ENCODE results near the gene SH3D19.

DNA sequence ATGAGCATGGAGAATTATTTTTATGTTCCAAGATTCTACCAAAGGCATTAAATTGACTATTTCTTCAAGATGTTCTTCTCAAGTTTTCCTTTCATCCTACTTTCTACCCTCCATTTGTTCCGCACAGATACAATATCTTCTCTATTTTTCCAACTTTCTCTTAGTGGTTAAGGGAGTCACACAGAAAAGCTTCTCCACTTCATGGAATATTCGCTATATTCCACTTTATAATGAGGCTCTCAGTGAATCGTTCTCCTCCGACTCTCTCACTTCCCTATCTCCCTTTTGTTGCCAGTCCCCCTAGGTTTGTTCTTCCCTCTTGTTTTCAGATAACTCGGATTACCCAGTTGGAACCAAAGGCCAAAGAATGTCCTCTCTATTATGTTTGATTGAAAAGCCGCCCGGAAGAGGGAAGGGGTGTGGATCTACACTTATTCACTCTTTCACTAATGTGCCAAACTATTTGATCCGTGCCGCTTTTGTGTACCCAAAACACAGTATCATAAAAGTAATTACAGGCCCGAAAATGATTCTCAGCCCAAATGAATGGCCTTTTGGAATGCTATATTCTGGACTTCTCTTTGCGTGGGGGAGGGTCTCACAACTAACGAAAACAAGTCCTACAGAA lies 1.2 kb downstream of the SH3D19 start:
- TF ChIP-seq CTCF (conservative IDR thresholded peaks at IDR 0.05) = no peak
- TF ChIP-seq ZFX (IDR thresholded peaks at IDR 0.05) = no peak
